Measurements from ENCODE around the gene TMED10.
"Not testable (repeated sequence)": the region's sequence is repeated elsewhere in the genome, so short reads cannot be mapped to it uniquely, and the experiment has no call there.

Gene TMED10

DNA sequence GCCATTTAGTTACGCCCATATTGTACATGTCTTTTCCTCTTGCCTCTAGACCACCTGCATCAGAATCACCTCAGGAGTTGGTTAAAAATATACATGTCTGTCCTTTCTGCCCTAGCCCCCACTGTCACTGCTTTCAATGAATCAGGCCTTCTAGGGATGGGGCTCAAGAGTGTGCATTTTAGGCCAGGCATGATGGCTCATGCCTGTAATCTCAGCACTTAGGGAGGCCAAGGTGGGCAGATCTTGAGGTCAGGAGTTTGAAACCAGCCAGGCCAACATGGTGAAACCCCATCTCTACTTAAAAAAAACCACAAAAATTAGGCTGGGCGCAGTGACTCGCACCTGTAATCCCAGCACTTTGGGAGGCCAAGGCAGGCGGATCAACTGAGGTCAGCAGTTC is 13.6 kb upstream of the TMED10 start:
- DNase-seq (ENCODE audit: low spot score) = no peak

DNA sequence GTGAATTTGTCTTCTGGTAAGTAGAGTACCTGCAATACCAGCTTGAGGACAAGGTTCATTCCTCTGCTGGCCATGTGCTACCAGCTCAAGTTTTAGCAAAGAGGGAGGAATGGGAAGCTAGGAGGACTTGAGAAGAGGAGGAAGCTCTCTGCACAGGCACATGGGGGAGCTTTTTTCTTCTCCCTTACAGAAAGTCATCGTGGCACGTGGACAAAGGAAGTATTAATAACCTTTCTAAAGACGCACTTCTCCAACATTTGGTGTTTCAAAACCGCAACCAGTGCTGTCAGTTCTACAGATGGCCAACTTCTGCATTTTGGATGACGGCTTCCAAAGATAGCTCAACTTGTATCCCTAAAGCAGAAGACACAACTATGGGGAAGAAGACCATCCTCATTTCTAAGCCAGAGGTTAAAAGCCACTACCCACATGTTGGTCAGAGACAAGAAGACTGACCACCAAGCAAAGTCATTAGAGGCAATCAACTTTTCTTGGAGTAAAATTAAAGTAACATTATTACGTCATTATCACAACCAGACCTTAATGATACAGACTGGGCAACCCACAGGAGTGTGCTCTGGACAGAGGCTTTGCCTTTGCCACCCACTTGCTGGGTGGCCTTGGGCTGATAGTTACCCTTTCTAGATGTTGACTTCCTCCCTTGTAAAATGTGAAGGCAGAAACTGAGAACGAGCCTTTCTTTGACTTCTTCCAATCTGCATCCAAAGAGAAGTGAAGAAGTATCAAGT is 12.3 kb upstream of the TMED10 start:
- DNase-seq (ENCODE audit: low spot score) = peak; percentile 46

DNA sequence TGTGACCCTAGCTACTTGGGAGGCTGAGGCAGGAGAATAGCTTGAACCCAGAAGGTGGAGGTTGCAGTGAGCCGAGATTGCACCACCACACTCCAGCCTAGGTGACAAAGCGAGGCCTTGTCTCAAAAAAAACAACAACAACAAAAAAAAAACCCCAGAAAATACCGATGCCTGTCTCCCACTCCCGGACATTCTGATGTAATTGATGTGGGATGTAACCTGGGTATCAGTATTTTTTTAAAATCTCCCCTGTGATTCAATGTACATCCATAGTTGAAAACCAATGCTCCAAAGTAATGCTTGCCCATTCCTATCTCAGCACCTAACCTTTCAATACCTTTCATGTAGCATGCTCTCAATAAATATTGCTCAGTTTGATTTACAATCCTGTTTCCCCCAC is 11.7 kb upstream of the TMED10 start:
- DNase-seq (ENCODE audit: low spot score) = no peak

DNA sequence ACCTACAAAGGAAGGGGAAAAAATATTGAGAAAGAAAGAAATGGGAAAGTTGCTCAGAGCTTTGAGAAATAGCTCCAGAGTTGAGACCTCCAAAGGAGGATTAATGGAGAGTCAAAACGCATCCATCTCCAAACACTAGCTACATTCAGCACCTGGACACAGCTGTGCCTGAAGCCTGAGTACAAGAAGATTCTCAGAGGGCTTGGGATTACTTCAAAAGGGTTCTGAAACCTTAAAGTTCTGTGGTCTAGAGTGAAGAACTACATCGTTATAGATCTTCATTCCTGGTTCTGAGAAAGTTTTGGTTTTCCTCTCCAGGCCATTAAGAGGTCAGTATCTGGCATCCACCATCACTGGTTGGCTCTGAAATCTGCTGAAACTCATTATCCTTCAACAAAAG is 10.5 kb upstream of the TMED10 start:
- DNase-seq (ENCODE audit: low spot score) = no peak

DNA sequence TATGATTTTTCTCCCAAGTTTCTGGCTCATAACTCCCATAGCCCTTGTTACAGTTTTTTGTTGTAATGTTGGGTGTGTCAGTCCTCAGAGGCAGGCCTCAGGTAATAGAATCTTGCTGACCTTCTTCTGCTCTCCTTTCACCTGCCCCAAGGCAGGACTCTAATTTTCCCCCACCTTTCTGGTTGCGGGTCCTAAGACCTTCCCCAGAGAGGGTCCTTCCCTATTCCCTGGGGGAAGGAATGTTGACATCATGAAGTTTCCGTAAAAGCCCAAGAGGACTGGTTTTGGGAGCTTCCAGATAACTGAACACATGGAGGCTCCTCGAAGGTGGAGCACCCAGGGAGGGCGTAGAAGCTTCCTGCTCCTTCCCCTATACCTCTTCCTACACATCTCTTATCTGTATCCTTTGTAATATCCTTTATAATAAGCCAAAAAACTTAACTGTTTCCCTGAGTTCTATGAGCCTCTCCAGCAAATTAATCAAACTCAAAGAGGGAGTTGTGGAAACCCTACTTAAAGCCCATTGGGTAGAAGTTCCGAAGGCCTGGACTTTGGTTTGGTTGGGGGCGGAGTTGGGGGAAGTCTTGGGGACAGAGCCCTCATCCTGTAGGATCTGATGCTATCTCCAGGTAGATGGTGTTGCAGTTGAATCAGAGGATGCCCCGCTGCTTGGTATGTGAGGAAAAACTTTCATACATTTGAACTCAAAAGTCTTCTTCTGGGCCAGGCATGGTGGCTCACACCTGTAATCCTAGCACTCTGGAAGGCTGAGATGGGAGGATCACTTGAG is 9.0 kb upstream of the TMED10 start:
- no peak for DNase-seq (ENCODE audit: low spot score)

DNA sequence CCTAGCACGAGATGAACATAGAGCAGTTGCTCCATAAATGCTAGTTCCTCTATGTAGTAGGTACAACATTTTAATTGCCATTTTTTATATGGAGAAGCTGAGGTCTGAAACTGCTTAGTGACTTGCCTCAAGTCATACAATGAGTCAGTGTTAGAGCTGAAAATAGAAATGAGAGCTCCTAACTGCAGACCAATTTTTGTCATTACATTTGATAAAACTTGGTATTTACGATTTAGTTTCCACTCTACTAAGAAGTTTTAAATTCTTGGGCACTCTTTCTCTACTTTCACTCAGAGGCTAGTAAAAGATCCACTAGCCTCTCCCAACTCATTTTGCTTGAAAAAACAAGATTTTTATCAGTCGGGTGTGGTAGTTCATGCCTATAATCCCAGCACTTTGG is 8.1 kb upstream of the TMED10 start:
- DNase-seq (ENCODE audit: low spot score) = no peak

DNA sequence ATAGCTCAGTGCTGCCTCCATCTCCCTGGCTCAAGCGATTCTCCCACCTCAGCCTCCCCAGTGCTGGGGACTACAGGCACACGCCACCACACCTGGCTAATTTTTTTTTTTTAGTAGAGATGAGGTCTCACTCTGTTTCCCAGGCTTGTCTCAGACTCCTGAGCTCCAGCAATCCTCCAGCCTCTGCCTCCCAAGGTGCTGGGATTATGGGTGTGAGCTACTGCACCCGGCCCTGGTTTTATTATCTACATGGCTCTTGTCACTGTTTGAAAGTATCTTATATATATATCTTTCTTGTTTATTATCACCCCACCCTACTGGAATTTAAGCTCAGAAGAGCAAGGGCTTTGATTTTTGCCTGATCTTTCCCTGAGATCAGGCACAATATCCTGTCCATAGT is 7.6 kb upstream of the TMED10 start:
- DNase-seq (ENCODE audit: low spot score) = no peak

DNA sequence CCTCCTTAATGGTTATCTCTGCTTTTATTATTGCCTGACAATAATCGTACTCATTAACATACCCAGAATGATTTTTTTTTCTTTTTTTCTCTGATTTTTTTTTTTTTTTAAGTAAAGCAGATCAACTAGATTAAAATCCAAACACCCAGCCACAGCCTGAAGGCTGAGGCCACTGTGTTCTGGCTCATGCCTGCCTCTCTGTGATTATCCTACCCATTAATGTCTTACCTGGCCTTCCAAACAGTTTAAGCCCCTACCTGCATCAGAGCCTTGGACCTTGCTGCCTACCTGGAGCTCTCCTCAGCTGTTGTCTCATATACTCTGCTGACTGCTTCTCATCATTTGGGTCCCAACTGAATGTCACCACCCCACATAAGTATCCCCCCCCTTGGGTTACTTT is 6.8 kb upstream of the TMED10 start:
- no peak for DNase-seq (ENCODE audit: low spot score)

DNA sequence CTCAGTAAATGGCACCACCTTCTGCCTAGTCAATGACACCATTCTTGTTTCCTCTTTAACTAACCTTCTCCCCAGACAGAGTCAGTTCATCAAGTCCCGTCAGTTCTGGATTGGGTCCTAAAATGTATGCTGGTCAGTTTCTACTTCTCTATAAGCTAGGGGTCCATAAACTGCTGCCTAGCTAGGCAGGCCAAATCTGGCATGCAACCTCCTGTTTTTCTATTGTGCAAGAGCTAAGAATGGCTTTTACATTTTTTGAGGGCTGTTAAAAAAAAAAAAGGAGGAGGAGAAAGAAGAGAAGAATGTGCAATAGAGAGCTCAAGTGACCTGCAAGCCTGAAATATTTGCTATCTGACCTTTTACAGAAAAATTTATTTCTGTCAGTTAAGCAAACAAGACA is 6.4 kb upstream of the TMED10 start:
- no peak for DNase-seq (ENCODE audit: low spot score)

DNA sequence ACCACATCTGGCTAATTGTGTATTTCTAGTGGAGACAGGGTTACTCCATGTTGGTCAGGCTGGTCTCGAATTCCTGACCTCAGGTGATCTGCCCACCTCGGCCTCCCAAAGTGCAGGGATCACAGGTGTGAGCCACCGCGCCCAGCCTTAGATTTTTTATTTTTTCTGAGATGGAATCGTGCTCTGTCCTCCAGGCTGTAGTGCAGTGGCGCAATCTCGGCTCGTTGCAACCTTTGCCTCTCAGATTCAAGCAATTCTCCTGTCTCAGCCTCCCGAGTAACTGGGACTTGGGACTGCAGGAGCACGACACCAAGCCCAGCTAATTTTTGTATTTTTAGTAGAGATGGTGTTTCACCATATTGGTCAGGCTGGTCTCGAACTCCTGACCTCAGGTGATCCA is 5.8 kb upstream of the TMED10 start:
- DNase-seq (ENCODE audit: low spot score) = not testable (repeated sequence)

DNA sequence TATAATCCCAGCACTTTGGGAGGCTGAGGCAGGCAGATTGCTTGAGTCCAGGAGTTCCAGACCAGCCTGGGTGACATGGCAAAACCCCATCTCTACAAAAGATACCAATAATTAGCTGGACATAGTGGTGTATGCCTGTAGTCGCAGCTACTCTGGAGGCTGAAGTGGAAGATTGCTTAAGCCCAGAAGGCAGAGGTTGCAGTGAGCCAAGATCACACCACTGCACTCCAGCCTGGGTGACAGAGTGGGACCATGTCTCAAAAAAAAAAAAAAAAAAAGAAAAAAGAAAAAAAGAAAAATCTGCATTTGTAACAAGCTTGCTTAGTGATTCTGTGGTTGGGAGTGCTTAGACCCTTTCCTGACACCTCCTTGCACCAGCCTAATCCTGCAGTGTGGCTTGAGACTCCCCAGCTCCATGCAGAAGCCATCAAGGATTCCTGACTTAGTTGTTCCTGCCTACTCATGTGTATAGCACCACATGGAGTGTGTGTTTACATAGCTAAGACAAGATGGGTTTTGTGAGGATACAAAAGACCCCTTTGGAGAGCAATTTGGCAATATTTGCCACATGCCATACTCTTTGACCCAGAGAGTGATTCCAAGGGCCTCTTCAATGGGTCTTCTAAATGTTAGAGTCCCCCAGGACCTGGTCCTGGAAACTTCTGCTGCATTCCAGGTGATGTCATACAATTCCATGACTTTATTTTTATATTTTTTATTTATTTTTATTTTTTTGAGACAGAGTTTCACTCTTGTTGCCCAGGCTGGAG is 5.1 kb upstream of the TMED10 start:
- no peak for DNase-seq (ENCODE audit: low spot score)

DNA sequence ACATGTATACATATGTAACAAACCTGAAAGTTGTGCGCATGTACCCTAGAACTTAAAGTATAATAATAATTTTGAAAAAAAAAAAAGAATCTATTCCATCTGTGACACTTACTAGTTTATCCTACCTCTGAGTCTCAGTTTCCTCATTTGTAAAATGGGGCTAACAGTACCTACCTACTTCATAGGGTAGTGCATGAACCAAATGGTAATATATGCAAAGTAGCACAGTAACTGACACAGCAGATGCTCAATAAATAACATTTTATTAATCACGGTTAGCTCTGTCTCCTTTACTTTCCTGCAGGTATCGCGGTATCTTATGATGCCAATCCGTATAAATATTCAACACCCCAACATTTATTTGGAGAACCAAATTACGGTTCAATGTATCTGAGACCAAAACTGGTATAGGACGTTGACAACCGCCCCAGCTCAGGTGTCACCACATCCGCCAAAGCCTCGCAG is 703 bp downstream of the TMED10 start:
- no peak for DNase-seq (ENCODE audit: low spot score)

DNA sequence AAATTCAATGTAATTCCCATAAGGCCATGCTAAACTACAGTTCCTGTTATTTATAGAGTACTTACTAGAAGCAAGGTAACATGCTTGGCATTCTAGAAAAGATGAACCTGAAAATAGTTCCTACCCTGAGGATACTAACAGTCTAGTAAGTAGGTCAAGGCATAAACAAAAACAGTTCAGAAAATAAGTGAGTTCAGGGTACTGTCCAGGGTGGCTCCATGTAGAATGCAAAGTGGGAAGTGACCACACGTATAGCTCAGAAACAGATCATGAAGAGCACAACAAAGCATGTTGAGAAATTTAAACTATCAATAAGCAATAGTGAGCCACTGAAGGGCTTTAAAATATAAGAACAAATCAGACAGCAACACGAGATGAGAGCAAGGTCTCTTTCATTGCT is 2.3 kb downstream of the TMED10 start:
- no peak for DNase-seq (ENCODE audit: low spot score)

DNA sequence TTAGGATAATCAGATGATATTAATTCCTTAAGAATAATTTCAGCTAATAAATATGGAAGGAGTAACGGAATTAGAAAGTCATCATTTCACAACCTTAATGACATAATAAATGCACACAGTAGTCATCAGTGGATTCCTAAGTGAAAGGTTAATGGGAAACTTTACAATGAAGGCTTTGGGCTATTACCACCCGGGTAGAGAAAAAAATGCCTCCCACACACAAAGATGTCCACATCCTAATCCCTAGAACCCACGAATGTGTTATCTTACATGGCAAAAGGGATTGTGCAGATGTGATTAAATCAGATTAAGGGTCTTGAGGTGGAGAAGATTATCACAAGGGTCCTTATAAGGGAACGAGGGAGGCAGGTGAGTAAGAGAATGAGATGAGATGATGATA is 5.6 kb downstream of the TMED10 start:
- DNase-seq (ENCODE audit: low spot score) = no peak

DNA sequence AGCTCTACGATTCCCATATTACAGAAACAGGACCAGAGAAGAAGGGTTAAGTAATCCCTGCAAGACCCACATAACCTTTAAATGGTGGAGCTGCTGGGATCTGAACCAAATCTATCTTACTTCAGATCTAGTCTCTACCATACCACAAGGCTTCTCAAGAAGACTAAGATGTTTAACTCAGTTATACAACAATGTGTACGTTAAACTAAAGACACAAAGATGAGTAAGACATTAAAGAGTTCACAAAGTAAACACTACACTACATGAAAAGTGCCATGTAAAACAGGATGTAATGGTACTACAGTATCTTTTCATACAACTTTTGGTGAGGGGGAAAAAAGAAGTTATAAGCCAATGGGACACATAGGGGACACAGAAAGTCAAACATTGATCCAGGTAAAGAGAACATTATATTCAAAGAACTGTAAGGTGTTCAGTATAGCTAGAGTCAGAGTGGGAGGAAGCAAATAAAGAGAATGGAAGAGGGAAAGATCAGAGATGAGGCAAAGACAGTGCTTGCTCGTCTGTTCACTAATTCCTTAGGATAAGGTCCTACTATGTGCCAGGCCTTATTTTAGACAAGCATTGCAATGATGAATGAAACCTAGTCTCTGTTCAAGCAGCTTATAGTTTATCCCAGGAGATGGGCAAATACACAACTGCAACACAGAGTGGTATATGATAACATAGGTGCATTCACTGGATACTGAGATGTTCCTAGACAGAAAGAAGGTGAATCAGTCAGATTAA is 7.7 kb downstream of the TMED10 start:
- no peak for DNase-seq (ENCODE audit: low spot score)

DNA sequence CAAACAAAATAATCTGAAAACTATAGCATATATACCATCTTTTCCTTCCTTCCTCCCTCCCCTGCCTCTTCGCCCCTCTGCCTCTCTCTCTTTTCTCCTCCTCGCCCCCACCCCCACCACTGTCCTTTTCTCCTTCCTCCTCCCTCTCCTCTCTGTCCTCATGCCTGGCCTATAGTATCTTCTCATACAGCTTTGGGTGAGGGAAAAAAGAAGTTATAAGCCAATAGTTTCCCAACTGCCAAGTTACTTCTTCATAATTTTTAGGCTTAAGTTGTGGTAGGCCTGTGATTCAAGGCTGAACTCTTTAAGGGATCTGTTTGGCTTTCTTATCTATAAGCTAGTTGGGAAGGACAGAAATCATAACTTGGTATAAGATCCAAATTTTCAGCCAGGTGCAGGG is 9.1 kb downstream of the TMED10 start:
- no peak for DNase-seq (ENCODE audit: low spot score)

DNA sequence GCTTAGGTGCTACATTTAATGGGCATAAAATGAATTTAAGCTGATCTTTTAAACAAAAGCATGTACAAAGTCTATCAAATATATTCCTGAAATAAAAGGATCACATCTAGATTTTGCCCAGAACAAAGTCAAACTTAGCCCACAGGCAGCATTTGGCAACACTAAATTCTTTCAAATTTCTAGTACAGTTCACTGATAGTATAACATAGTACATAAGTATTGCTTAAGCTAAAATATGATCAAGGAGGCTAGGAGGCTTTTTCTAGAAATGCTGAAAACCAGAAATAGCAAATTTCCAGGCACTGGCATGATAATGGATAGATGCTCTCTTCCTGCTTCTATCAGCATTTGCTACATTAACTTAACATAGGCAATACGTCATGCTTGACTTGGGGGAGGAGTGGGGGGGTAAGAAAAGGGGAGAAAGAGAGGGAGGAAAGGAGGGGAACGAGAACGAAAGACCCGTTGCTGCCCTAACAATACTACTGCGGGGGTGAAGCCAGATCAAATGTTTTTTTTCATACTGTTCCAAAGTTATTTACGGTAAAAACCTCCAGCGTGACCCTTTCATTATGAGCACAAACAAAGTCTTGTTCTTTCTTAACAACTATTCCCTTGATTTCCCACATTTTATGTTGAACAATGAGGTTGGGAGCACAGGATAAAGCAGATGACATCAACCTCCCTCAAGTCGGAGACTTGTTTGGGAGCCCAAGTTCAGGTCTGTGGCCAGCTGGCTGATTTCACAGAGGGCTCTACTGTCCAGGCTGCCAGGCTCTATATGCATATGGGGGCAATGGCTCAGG is 10.6 kb downstream of the TMED10 start:
- peak; percentile 91 for DNase-seq (ENCODE audit: low spot score)

DNA sequence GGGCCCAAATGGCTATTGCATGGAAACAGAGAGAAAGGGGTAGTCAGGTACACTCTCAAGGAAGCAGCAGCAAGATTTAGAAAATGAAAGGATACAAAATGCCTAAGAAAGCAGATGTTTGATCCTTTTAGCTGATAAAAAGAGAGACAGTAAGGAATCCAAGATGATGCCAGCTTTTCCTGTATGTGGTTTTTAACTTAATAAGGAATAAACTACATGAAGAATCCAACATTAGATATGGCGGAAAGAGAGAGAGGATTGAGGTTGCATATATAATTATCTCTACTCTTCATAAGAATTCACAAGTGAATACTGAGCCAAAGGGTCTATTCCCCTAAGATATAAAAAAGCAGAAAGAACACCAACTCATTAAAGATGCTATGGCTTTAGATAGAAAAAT is 11.6 kb downstream of the TMED10 start:
- no peak for DNase-seq (ENCODE audit: low spot score)

DNA sequence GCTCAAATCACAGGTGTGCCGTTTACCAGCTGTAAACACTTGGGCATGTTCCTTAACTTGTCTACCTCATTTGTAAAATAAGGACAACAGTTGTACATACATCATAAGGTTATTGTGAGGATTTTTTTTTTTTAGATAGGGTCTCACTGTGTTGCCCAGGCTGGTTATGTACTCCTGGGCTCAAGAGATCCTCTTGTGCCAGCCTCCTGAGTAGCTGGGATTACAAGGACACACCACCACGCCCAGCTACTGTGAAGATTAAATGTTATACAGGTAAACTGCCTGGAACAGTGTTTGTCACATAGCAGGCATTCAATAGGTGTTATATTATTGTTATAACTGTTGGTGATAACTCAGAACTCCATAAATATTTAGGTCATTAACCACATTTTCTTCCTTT is 12.7 kb downstream of the TMED10 start:
- DNase-seq (ENCODE audit: low spot score) = no peak

DNA sequence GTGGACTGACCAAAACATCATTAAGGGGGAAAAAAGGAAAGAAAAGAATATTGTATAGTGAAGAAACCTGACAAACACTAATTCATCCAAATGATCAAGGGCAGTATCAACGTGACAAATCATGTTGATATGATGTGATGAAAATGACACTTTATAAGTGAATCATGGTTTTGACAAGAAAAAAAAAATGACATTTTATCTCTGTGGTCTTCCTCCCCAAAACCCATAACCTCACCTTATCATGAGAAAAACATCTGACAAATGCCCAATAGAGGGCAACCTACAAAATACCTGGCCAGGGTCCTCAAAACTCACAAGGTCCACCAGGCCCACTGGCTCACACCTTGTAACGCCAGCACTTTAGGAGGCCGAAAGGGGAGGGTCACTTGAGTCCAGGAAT is 13.8 kb downstream of the TMED10 start:
- DNase-seq (ENCODE audit: low spot score) = no peak
